Sigmoid colon (tissue), 4 donors: ENCODE measurements around the gene SAMD14.

Experiments used
- EP300 ChIP-seq, 4 donors: sonication (generic); formaldehyde crosslinking; IDR thresholded peaks; one replicate each; pipeline ENCODE4 v1.6.1; 2017; ENCODE audit warnings: antibody characterized with exemption in 4 of 4
- POLR2A ChIP-seq, 2 donors: fragments of 450-650 bp; IDR thresholded peaks; one replicate each; pipeline ENCODE4 v1.6.1; 2016; ENCODE audit warnings: antibody characterized with exemption in 2 of 2, mild to moderate bottlenecking in 2 of 2, moderate library complexity in 2 of 2
- POLR2AphosphoS5 ChIP-seq, 4 donors: sonication (generic); formaldehyde crosslinking; IDR thresholded peaks; one replicate each; pipeline ENCODE4 v1.6.1; 2017; ENCODE audit warnings: antibody characterized with exemption in 4 of 4
- TF ChIP-seq, protein P1 (sequence below), 4 experiments: fragments of 450-650 bp in 3 of 4; fragments of 200-600 bp in 1 of 4; IDR thresholded peaks; one replicate each; pipeline ENCODE4 v1.5.1; 2016 to 2019; ENCODE audit warnings: antibody characterized with exemption in 4 of 4, mild to moderate bottlenecking in 3 of 4, moderate library complexity in 2 of 4

DNA sequence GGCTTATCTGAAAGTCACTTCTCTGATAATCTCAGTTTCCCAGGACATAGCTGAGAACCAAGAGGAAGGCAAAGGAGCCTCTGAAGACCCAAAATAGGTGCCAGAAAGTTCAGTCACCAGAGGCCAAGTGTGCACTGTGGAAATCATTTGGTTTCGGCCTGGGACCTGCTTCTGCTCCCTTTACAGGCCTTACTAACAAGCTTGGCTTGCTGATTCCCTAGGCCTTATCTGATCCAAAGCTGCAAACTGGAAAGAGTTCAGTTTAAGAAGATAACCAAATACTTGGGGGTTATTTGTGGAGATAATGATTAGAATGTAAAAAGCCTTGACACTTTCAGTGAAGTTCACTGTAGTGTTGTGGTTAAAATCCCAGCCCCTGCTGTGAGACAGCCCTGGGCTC is 57.0 kb downstream of the SAMD14 start:
- TF ChIP-seq, protein P1, sequence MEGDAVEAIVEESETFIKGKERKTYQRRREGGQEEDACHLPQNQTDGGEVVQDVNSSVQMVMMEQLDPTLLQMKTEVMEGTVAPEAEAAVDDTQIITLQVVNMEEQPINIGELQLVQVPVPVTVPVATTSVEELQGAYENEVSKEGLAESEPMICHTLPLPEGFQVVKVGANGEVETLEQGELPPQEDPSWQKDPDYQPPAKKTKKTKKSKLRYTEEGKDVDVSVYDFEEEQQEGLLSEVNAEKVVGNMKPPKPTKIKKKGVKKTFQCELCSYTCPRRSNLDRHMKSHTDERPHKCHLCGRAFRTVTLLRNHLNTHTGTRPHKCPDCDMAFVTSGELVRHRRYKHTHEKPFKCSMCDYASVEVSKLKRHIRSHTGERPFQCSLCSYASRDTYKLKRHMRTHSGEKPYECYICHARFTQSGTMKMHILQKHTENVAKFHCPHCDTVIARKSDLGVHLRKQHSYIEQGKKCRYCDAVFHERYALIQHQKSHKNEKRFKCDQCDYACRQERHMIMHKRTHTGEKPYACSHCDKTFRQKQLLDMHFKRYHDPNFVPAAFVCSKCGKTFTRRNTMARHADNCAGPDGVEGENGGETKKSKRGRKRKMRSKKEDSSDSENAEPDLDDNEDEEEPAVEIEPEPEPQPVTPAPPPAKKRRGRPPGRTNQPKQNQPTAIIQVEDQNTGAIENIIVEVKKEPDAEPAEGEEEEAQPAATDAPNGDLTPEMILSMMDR (IDR thresholded peaks at IDR 0.05) = no peak
- TF ChIP-seq POLR2AphosphoS5 (IDR thresholded peaks at IDR 0.05) (no peak), EP300 (IDR thresholded peaks at IDR 0.05) (no peak), POLR2A (IDR thresholded peaks at IDR 0.05) (no peak)
